OCI-LY1 (cell line): ENCODE measurements around the gene SLC12A8.

Source experiments
- H2AFZ ChIP-seq: fragments of 200-600 bp; sonication (generic), shearing (Covaris generic); 2 replicates; pipeline ENCODE4 v1.6.0; 2014; ENCODE audit warnings: antibody characterized with exemption, mild to moderate bottlenecking, low read length
- H3F3A ChIP-seq: fragments of 200-600 bp; sonication (generic), shearing (Covaris generic); 2 replicates; pipeline ENCODE4 v1.6.0; 2014; ENCODE audit warnings: mild to moderate bottlenecking, antibody characterized with exemption, low read length, moderate library complexity; ENCODE audit not compliant: insufficient read depth
- H3K27ac ChIP-seq: fragments of 200-600 bp; sonication (generic); 2 replicates; pipeline ENCODE4 v1.5.1; 2014; ENCODE audit warnings: low read length, mixed run types, mild to moderate bottlenecking, low read depth; ENCODE audit not compliant: poor library complexity, severe bottlenecking
- H3K27me3 ChIP-seq: fragments of 200-600 bp; sonication (generic); 2 replicates; pipeline ENCODE4 v1.6.0; 2014; ENCODE audit warnings: antibody characterized with exemption, mild to moderate bottlenecking, low read length, moderate library complexity; ENCODE audit not compliant: insufficient read depth
- H3K36me3 ChIP-seq: fragments of 200-600 bp; sonication (generic); 2 replicates; pipeline ENCODE4 v1.6.1; 2014; ENCODE audit warnings: mild to moderate bottlenecking, antibody characterized with exemption, low read length, moderate library complexity, mixed read lengths; ENCODE audit not compliant: insufficient read depth
- H3K4me1 ChIP-seq: fragments of 200-600 bp; sonication (generic); 2 replicates; pipeline ENCODE4 v1.5.1; 2014; ENCODE audit warnings: mild to moderate bottlenecking, low read length, moderate library complexity; ENCODE audit not compliant: insufficient read depth, severe bottlenecking
- H3K4me2 ChIP-seq: fragments of 200-600 bp; sonication (generic), shearing (Covaris generic); 2 replicates; pipeline ENCODE4 v1.6.1; 2014; ENCODE audit warnings: low read length
- H3K4me3 ChIP-seq: fragments of 200-600 bp; sonication (generic); 2 replicates; pipeline ENCODE4 v1.5.1; 2014; ENCODE audit warnings: low read length, low read depth, mild to moderate bottlenecking, mixed read lengths; ENCODE audit not compliant: poor library complexity, severe bottlenecking
- H3K79me2 ChIP-seq: fragments of 200-600 bp; shearing (Covaris generic); 2 replicates; pipeline ENCODE4 v1.6.1; 2016; ENCODE audit warnings: mixed run types, low read length, mixed read lengths; ENCODE audit not compliant: insufficient read depth
- H3K9ac ChIP-seq: fragments of 200-600 bp; sonication (generic), shearing (Covaris generic); 2 replicates; pipeline ENCODE4 v1.6.1; 2014; ENCODE audit warnings: mild to moderate bottlenecking, low read length, mixed read lengths
- H3K9me2 ChIP-seq: fragments of 200-600 bp; sonication (generic), shearing (Covaris generic); 2 replicates; pipeline ENCODE4 v1.6.1; 2014; ENCODE audit warnings: low read depth, mild to moderate bottlenecking, low read length, mixed read lengths
- H3K9me3 ChIP-seq: fragments of 200-600 bp; shearing (Covaris generic); 2 replicates; pipeline ENCODE4 v1.6.1; 2014; ENCODE audit warnings: low read length, mixed read lengths
- H4K20me1 ChIP-seq: fragments of 200-600 bp; sonication (generic), shearing (Covaris generic); 2 replicates; pipeline ENCODE4 v1.6.0; 2016; ENCODE audit warnings: mild to moderate bottlenecking, low read length; ENCODE audit not compliant: insufficient read depth
- CTCF ChIP-seq: fragments of 200-600 bp; sonication (generic), shearing (Covaris generic); IDR thresholded peaks from 2 replicates; pipeline ENCODE4 v1.5.1; 2017; ENCODE audit warnings: mild to moderate bottlenecking, antibody characterized with exemption, low read length, moderate library complexity, mixed read lengths
- EZH2 ChIP-seq: fragments of 200-600 bp; sonication (generic), shearing (Covaris generic); IDR thresholded peaks from 2 replicates; pipeline ENCODE4 v1.8.0; 2017; ENCODE audit warnings: borderline replicate concordance, mixed run types, mild to moderate bottlenecking, antibody characterized with exemption, low read length, moderate library complexity, mixed read lengths

The SLC12A8 gene

DNA sequence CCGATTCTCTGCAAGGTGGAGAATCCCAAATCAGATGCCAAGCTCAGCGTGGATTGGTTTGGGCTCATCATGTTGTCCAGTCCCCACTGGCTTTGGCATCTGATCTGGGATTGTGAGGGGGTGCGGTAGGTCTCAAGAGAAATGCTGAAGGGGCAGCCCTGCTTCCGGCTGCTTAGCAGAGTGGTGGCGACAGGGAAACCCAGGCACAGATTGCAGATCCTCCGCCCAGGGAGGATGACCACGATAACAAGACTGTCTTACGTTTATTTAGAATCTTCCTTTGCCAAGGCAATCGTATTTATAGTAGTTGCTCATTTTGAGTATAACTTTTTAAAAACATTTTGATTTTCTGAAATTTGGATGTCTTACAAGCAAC is 61.1 kb downstream of the SLC12A8 start:
- Histone ChIP-seq H3K9me2 (no peaks in the 10 kb centered on the region), H3K36me3 (no peaks in the 10 kb centered on the region), H3K4me1 (peaks cover 54% of the 10 kb centered on the region), H2AFZ (no peak overlapping the region), H3K27me3 (peaks cover 11% of the 10 kb centered on the region; the same call in 1 of the 2 replicates), H3K27ac (no peak overlapping the region), H3K79me2 (no peaks in the 10 kb centered on the region), H3K9ac (no peak overlapping the region), H4K20me1 (no peaks in the 10 kb centered on the region), H3F3A (no peaks in the 10 kb centered on the region), H3K9me3 (no peaks in the 10 kb centered on the region), H3K4me2 (no peak overlapping the region), H3K4me3 (no peak overlapping the region)
- no peak for TF ChIP-seq CTCF
- TF ChIP-seq EZH2: no peak

- Histone ChIP-seq H3K79me2 (no peaks in the 10 kb centered on the region), H3K9ac (no peak overlapping the region), H3K9me3 (no peaks in the 10 kb centered on the region), H3K4me3 (no peak overlapping the region), H3K36me3 (no peaks in the 10 kb centered on the region), H3K9me2 (no peaks in the 10 kb centered on the region), H3K27ac (no peak overlapping the region), H3K4me1 (peaks cover 48% of the 10 kb centered on the region), H4K20me1 (no peaks in the 10 kb centered on the region), H3K27me3 (peaks cover 14% of the 10 kb centered on the region; the same call in 1 of the 2 replicates), H2AFZ (no peak overlapping the region), H3K4me2 (no peak overlapping the region), H3F3A (no peaks in the 10 kb centered on the region)
- peak; percentile 83 for TF ChIP-seq CTCF
- TF ChIP-seq EZH2: no peak
These were observed 61.8 kb downstream of the SLC12A8 start for GRCh38 chr3:125150525-125151441.

GRCh38 chr3:125149462-125149861 is 63.1 kb downstream of the SLC12A8 start:
- Histone ChIP-seq H3F3A (no peaks in the 10 kb centered on the region), H3K79me2 (no peaks in the 10 kb centered on the region), H3K27me3 (peaks cover 14% of the 10 kb centered on the region; the same call in 1 of the 2 replicates), H4K20me1 (no peaks in the 10 kb centered on the region), H3K9me3 (no peaks in the 10 kb centered on the region), H3K4me2 (no peak overlapping the region), H3K4me1 (peaks cover 35% of the 10 kb centered on the region), H3K36me3 (no peaks in the 10 kb centered on the region), H2AFZ (no peak overlapping the region), H3K27ac (no peak overlapping the region), H3K4me3 (no peak overlapping the region), H3K9ac (no peak overlapping the region), H3K9me2 (no peaks in the 10 kb centered on the region)
- TF ChIP-seq EZH2 (no peak), CTCF (no peak)
